Sigmoid colon (tissue), 7 donors: ENCODE measurements around the gene CCPG1. TPM values are rescaled to one million over a fixed set of nuclear protein-coding genes. Genes with fewer than 3 reads are reported as not detected.
"Not testable (repeated sequence)": the region's sequence is repeated elsewhere in the genome, so short reads cannot be mapped to it uniquely, and the experiment has no call there.

Experiments
- DNase-seq: peaks from one replicate; pipeline ENCODE4 v3.0.0-alpha.2; 2019
- H3K27ac ChIP-seq, 4 donors: fragments of 200-600 bp; sonication (generic); one replicate each; pipeline ENCODE4 v1.5.1; 2016 to 2019; ENCODE audit warnings: mild to moderate bottlenecking in 1 of 4
- H3K27me3 ChIP-seq, 3 donors: fragments of 200-600 bp; sonication (generic); one replicate each; pipeline ENCODE4 v1.5.1; 2019; ENCODE audit warnings: mild to moderate bottlenecking in 1 of 3
- H3K36me3 ChIP-seq, 4 donors: fragments of 200-600 bp; sonication (generic); one replicate each; pipeline ENCODE4 v1.5.1; 2016 to 2019
- H3K4me1 ChIP-seq, 4 donors: fragments of 200-600 bp; sonication (generic); one replicate each; pipeline ENCODE4 v1.5.1; 2017 to 2019
- H3K4me3 ChIP-seq, 4 donors: fragments of 200-600 bp; sonication (generic); one replicate each; pipeline ENCODE4 v1.5.1; 2017 to 2019; ENCODE audit warnings: mild to moderate bottlenecking in 2 of 4, moderate library complexity in 1 of 4
- H3K9me3 ChIP-seq, 4 donors: fragments of 200-600 bp in 3 of 4; sonication (generic) in 3 of 4; one replicate each; pipeline versions ENCODE4 v1.5.1 to v1.6.1; 2013 to 2019
- EP300 ChIP-seq, 4 donors: sonication (generic); formaldehyde crosslinking; IDR thresholded peaks; one replicate each; pipeline ENCODE4 v1.6.1; 2017; ENCODE audit warnings: antibody characterized with exemption in 4 of 4
- POLR2A ChIP-seq, 2 donors: fragments of 450-650 bp; IDR thresholded peaks; one replicate each; pipeline ENCODE4 v1.6.1; 2016; ENCODE audit warnings: antibody characterized with exemption in 2 of 2, mild to moderate bottlenecking in 2 of 2, moderate library complexity in 2 of 2
- POLR2AphosphoS5 ChIP-seq, 4 donors: sonication (generic); formaldehyde crosslinking; IDR thresholded peaks; one replicate each; pipeline ENCODE4 v1.6.1; 2017; ENCODE audit warnings: antibody characterized with exemption in 4 of 4
- WGBS, 2 donors: extraction: QIAGEN DNeasy Blood & Tissue Kit; methylation state at CpG; one replicate each; pipeline ENCODE4 v1.1.7; 2013; 5-methylcytosine and 5-hydroxymethylcytosine counted together
- intact Hi-C: fragments of 100-400 bp; cut with DNase I; formaldehyde crosslinking; loops from one replicate; pipeline ENCODE4 v1.15.1; 2023
- polyA plus RNA-seq, 3 donors: library from polyadenylated mRNA; stranded (reverse); fragments of 200-250 nt; gene quantifications; one replicate each; pipeline ENCODE4 v1.2.3, GENCODE V29; 2013
- total RNA-seq, 4 donors: library from RNA; depleted of rRNA; stranded (reverse); fragments of >200 nt; gene quantifications; one replicate each; pipeline ENCODE4 v1.1.0, GENCODE V29; 2016
- TF ChIP-seq, protein P1 (sequence below), 4 experiments: fragments of 450-650 bp in 3 of 4; fragments of 200-600 bp in 1 of 4; IDR thresholded peaks; one replicate each; pipeline ENCODE4 v1.5.1; 2016 to 2019; ENCODE audit warnings: antibody characterized with exemption in 4 of 4, mild to moderate bottlenecking in 3 of 4, moderate library complexity in 2 of 4
- donor health status: healthy with polysubstance abuse.
- donor health status: Bipolar disorder and iron deficiency.
- donor health status: healthy.

Gene CCPG1
- total and polyA plus RNA-seq, 7 donors: 7.6 to 58.7 (median 49.0) TPM

GRCh38 chr15:55434989-55435825 lies 27.0 kb upstream of the CCPG1 start:
- WGBS, 2 donors: 27 to 35% methylated on average over 6 of the region's 6 CpGs
- Histone ChIP-seq H3K9me3 (no peaks in the 10 kb centered on the region), H3K4me3 (no peak overlapping the region), H3K36me3 (no peaks in the 10 kb centered on the region), H3K27ac (no peak overlapping the region), H3K27me3 (no peaks in the 10 kb centered on the region), H3K4me1 (no peaks in the 10 kb centered on the region)
- no peak for TF ChIP-seq POLR2A (IDR thresholded peaks at IDR 0.05)
- no peak for TF ChIP-seq POLR2AphosphoS5 (IDR thresholded peaks at IDR 0.05)
- TF ChIP-seq, protein P1, sequence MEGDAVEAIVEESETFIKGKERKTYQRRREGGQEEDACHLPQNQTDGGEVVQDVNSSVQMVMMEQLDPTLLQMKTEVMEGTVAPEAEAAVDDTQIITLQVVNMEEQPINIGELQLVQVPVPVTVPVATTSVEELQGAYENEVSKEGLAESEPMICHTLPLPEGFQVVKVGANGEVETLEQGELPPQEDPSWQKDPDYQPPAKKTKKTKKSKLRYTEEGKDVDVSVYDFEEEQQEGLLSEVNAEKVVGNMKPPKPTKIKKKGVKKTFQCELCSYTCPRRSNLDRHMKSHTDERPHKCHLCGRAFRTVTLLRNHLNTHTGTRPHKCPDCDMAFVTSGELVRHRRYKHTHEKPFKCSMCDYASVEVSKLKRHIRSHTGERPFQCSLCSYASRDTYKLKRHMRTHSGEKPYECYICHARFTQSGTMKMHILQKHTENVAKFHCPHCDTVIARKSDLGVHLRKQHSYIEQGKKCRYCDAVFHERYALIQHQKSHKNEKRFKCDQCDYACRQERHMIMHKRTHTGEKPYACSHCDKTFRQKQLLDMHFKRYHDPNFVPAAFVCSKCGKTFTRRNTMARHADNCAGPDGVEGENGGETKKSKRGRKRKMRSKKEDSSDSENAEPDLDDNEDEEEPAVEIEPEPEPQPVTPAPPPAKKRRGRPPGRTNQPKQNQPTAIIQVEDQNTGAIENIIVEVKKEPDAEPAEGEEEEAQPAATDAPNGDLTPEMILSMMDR (IDR thresholded peaks at IDR 0.05): peak in 2 of 4 experiments; percentile 38 to 43
- no peak for DNase-seq
- intact Hi-C loops: no loop called here

DNA sequence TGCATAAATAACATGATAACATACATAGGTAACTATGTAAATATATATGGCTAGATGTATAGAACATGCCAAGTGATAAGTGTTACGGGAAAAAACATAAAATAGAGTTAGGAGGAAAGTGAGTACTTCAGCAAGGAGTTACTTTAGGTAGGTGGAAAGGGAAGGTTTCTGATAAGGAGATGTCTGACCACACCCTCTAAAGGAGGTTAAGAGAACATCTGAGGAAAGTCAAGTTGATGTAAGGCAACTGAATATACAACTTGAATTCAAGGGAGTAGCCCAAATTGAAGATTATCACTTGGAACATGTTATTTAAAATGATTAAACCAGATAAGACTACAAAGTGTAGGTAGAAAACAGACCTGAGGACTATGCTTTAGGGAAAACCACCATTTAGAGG lies 13.9 kb upstream of the CCPG1 start:
- intact Hi-C loops: no loop called here
- no peaks in the 10 kb centered on the region for H3K4me1 ChIP-seq
- 0% methylated on average over 1 of the region's 1 CpG for WGBS, 2 donors
- no peak overlapping the region for H3K4me3 ChIP-seq
- H3K27me3 ChIP-seq: no peaks in the 10 kb centered on the region
- no peaks in the 10 kb centered on the region for H3K9me3 ChIP-seq
- no peak overlapping the region for H3K27ac ChIP-seq
- DNase-seq: no peak
- H3K36me3 ChIP-seq: no peaks in the 10 kb centered on the region
- no peak for TF ChIP-seq EP300 (IDR thresholded peaks at IDR 0.05)
- TF ChIP-seq POLR2A (IDR thresholded peaks at IDR 0.05): no peak
- no peak for TF ChIP-seq POLR2AphosphoS5 (IDR thresholded peaks at IDR 0.05)
- TF ChIP-seq, protein P1 (IDR thresholded peaks at IDR 0.05): no peak

DNA sequence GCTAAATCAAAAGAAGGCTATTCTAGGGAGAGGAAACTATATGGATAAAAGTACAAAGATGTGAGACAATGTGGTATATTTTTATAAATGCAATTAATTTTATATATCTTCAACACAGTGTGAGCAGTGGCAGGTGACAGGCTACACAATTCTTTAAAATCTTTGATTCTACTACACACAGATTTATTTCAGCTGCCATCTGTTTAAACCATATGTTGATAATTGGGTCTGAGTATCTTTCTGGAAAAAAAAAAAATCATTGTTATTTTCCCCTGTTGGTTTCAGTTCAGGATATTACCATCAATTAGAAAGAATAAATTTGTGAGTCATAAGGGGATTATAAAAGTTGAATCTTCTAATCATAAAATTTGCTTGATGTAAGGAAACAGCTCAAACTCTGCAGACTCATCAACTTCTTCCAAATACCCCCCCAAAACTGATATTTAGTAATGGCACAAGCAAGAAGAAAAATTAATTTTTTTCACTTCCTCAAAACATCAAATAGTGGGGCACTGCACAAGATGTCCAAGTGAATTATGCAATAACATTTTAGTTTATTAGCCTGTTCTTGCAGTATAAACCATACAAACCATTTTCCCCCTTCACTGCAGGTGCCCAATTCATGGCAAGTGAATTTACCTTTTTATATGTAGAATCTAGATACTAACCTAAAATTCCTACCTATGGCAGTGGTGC lies 12.2 kb upstream of the CCPG1 start:
- intact Hi-C loops: no loop called here
- Histone ChIP-seq H3K9me3 (no peaks in the 10 kb centered on the region), H3K4me3 (no peak overlapping the region), H3K4me1 (no peaks in the 10 kb centered on the region), H3K36me3 (no peaks in the 10 kb centered on the region), H3K27ac (no peak overlapping the region), H3K27me3 (no peaks in the 10 kb centered on the region)
- no peak for DNase-seq
- TF ChIP-seq, protein P1 (IDR thresholded peaks at IDR 0.05): no peak
- no peak for TF ChIP-seq EP300 (IDR thresholded peaks at IDR 0.05)
- no peak for TF ChIP-seq POLR2A (IDR thresholded peaks at IDR 0.05)
- TF ChIP-seq POLR2AphosphoS5 (IDR thresholded peaks at IDR 0.05): no peak

DNA sequence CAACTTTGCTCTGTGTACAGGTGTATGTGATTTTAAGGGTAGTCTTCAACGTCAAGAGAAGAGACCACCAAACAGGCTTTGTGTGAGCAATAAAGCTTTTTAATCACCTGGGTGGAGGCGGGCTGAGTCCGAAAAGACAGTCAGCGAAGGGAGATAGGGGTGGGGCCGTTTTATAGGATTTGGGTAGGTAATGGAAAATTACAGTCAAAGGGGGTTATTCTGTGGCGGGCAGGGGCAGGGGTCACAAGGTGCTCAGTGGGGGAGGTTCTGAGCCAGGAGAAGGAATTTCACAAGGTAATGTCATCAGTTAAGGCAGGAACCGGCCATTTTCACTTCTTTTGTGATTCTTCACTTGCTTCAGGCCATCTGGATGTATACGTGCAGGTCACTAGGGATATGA lies 9.5 kb upstream of the CCPG1 start:
- intact Hi-C loops, H3K27me3 ChIP-seq, H3K4me3 ChIP-seq, H3K9me3 ChIP-seq, H3K4me1 ChIP-seq, DNase-seq, H3K36me3 ChIP-seq, H3K27ac ChIP-seq: not testable (repeated sequence)
- WGBS, 2 donors: 12 to 57% methylated on average over 8 of the region's 8 CpGs

DNA sequence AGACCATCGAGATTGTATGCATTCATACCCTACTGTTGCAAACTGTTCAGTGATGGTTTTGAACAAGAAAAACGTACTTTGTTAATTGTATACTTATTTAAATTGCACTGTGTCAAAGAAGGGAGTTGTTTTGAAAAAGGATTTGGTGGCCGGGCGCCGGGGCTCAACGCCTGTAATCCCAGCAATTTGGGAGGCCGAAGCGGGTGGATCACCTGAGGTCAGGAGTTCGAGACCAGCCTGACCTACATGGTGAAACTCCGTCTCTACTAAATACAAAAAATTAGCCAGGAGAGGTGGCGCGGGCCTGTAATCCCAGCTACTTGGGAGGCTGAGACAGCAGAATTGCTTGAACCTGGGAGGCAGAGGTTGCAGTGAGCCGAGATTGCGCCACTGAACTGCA lies 817 bp upstream of the CCPG1 start:
- DNase-seq, H3K9me3 ChIP-seq, H3K36me3 ChIP-seq, H3K27me3 ChIP-seq: not testable (repeated sequence)
- intact Hi-C loops: loop anchor here (5.0 kb wide), 1 partner anchor 212 kb away; the partner anchor contains the start of gene RSL24D1
- peak overlapping the region; percentile 90 to 97 (median 92) for H3K27ac ChIP-seq
- 43 to 63% methylated on average over 14 of the region's 14 CpGs for WGBS, 2 donors
- H3K4me3 ChIP-seq: peak overlapping the region; percentile 64 to 94 (median 81)
- peaks cover 0 to 42% (median 23%) of the 10 kb centered on the region in 4 donors for H3K4me1 ChIP-seq
